ENCODE measurements around the gene EYS. TPM values are rescaled to one million over a fixed set of nuclear protein-coding genes. Genes with fewer than 3 reads are reported as not detected.

Gene EYS
- total RNA-seq, 5 donors from 2014 or later (not counting 1 experiment from before 2014, with no cell fraction given), result not detected

- CTCF ChIA-PET, result no interaction called here
- H3K27me3 Mint-ChIP-seq, result no peaks in the 10 kb centered on the region
- Histone ChIP-seq H3K27ac (ENCODE audit: low read length) (no peak overlapping the region), H3K4me1 (ENCODE audit: control insufficient read depth in 1 of 2, extremely low read depth in 1 of 2, insufficient read depth in 2 of 2, low read length in 2 of 2) (no peaks in the 10 kb centered on the region), H3K4me3 (ENCODE audit: control insufficient read depth in 1 of 2, extremely low read depth in 1 of 2, low read length in 1 of 2) (no peak overlapping the region), H3K36me3 (ENCODE audit: control insufficient read depth in 2 of 2, extremely low read depth in 1 of 2, insufficient read depth in 1 of 2, low read length in 1 of 2) (no peaks in the 10 kb centered on the region), H3K9me3 (no peaks in the 10 kb centered on the region), H3K27me3 (replicated peaks in 1 of 2; ENCODE audit: control insufficient read depth in 2 of 2, extremely low read depth in 1 of 2, insufficient read depth in 2 of 2, low read length in 1 of 2) (no peaks in the 10 kb centered on the region)
- no peak for DNase-seq
- H3K36me3 Mint-ChIP-seq, result no peaks in the 10 kb centered on the region
- no peak overlapping the region for H3K27ac Mint-ChIP-seq
- no CpG with 5 or more reads among the region's 1 CpG for WGBS (ENCODE audit: insufficient coverage)
- POLR2A ChIA-PET, result no interaction called here
- H3K9me3 Mint-ChIP-seq, result peaks cover 6 to 20% (median 13%) of the 10 kb centered on the region in 3 donors
- H3K4me3 Mint-ChIP-seq, result no peak overlapping the region
- ATAC-seq (replicated peaks in 1 of 4), result no peak
- H3K4me1 Mint-ChIP-seq, result no peaks in the 10 kb centered on the region
Measured at GRCh38 chr6:64445038-64445437, 1262.0 kb downstream of the EYS start.

- H3K27me3 Mint-ChIP-seq, result no peaks in the 10 kb centered on the region
- no peaks in the 10 kb centered on the region for H3K4me1 Mint-ChIP-seq
- no peak overlapping the region for H3K4me3 Mint-ChIP-seq
- WGBS (ENCODE audit: insufficient coverage), result no CpG with 5 or more reads among the region's 2 CpGs
- H3K9me3 Mint-ChIP-seq, result peaks cover 6 to 20% (median 11%) of the 10 kb centered on the region in 3 donors
- CTCF ChIA-PET, result no interaction called here
- H3K27ac ChIP-seq (ENCODE audit: low read length), result no peak overlapping the region
- H3K4me1 ChIP-seq (ENCODE audit: control insufficient read depth in 1 of 2, extremely low read depth in 1 of 2, insufficient read depth in 2 of 2, low read length in 2 of 2), result no peaks in the 10 kb centered on the region
- H3K27me3 ChIP-seq (replicated peaks in 1 of 2; ENCODE audit: control insufficient read depth in 2 of 2, extremely low read depth in 1 of 2, insufficient read depth in 2 of 2, low read length in 1 of 2), result no peaks in the 10 kb centered on the region
- no peak for DNase-seq
- no peaks in the 10 kb centered on the region for H3K36me3 ChIP-seq (ENCODE audit: control insufficient read depth in 2 of 2, extremely low read depth in 1 of 2, insufficient read depth in 1 of 2, low read length in 1 of 2)
- H3K27ac Mint-ChIP-seq, result no peak overlapping the region
- no peak for ATAC-seq (replicated peaks in 1 of 4)
- no peak overlapping the region for H3K4me3 ChIP-seq (ENCODE audit: control insufficient read depth in 1 of 2, extremely low read depth in 1 of 2, low read length in 1 of 2)
- POLR2A ChIA-PET, result no interaction called here
- H3K36me3 Mint-ChIP-seq, result no peaks in the 10 kb centered on the region
- H3K9me3 ChIP-seq, result no peaks in the 10 kb centered on the region
Measured at GRCh38 chr6:64439274-64439673, 1267.8 kb downstream of the EYS start.

- POLR2A ChIA-PET, result no interaction called here
- H3K27ac Mint-ChIP-seq, result no peak overlapping the region
- H3K4me3 Mint-ChIP-seq, result no peak overlapping the region
- H3K36me3 Mint-ChIP-seq, result no peaks in the 10 kb centered on the region
- no peaks in the 10 kb centered on the region for H3K27me3 Mint-ChIP-seq
- no peaks in the 10 kb centered on the region for H3K4me1 Mint-ChIP-seq
- WGBS (ENCODE audit: insufficient coverage), result no CpG with 5 or more reads among the region's 2 CpGs
- CTCF ChIA-PET, result no interaction called here
- no peak for DNase-seq
- Histone ChIP-seq H3K36me3 (ENCODE audit: control insufficient read depth in 2 of 2, extremely low read depth in 1 of 2, insufficient read depth in 1 of 2, low read length in 1 of 2) (no peaks in the 10 kb centered on the region), H3K9me3 (no peaks in the 10 kb centered on the region), H3K4me3 (ENCODE audit: control insufficient read depth in 1 of 2, extremely low read depth in 1 of 2, low read length in 1 of 2) (no peak overlapping the region), H3K27me3 (replicated peaks in 1 of 2; ENCODE audit: control insufficient read depth in 2 of 2, extremely low read depth in 1 of 2, insufficient read depth in 2 of 2, low read length in 1 of 2) (no peaks in the 10 kb centered on the region), H3K27ac (ENCODE audit: low read length) (no peak overlapping the region), H3K4me1 (ENCODE audit: control insufficient read depth in 1 of 2, extremely low read depth in 1 of 2, insufficient read depth in 2 of 2, low read length in 2 of 2) (no peaks in the 10 kb centered on the region)
- H3K9me3 Mint-ChIP-seq, result peaks cover 9 to 18% (median 10%) of the 10 kb centered on the region in 3 donors
- no peak for ATAC-seq (replicated peaks in 1 of 4)
Measured at GRCh38 chr6:64437996-64438395, 1269.0 kb downstream of the EYS start.

GRCh38 chr6:64429926-64430325 lies 1277.1 kb downstream of the EYS start:
- ATAC-seq (replicated peaks in 1 of 4) (no peak), DNase-seq (no peak)
- WGBS (ENCODE audit: insufficient coverage), result no CpG with 5 or more reads among the region's 1 CpG
- H3K27me3 ChIP-seq (replicated peaks in 1 of 2; ENCODE audit: control insufficient read depth in 2 of 2, extremely low read depth in 1 of 2, insufficient read depth in 2 of 2, low read length in 1 of 2), result no peaks in the 10 kb centered on the region
- no peak overlapping the region for H3K27ac ChIP-seq (ENCODE audit: low read length)
- no peaks in the 10 kb centered on the region for H3K36me3 ChIP-seq (ENCODE audit: control insufficient read depth in 2 of 2, extremely low read depth in 1 of 2, insufficient read depth in 1 of 2, low read length in 1 of 2)
- H3K4me3 Mint-ChIP-seq, result no peak overlapping the region
- H3K27ac Mint-ChIP-seq, result no peak overlapping the region
- no peaks in the 10 kb centered on the region for H3K9me3 ChIP-seq
- no peak overlapping the region for H3K4me3 ChIP-seq (ENCODE audit: control insufficient read depth in 1 of 2, extremely low read depth in 1 of 2, low read length in 1 of 2)
- no peaks in the 10 kb centered on the region for H3K4me1 ChIP-seq (ENCODE audit: control insufficient read depth in 1 of 2, extremely low read depth in 1 of 2, insufficient read depth in 2 of 2, low read length in 2 of 2)
- ChIA-PET CTCF (interaction anchor here in 1 of 2 donors (0.6 kb wide), 1 partner anchor 1186 kb away, joined by 3 read pairs; no protein-coding TSS in a partner anchor), POLR2A (no interaction called here)
- H3K36me3 Mint-ChIP-seq, result no peaks in the 10 kb centered on the region
- H3K4me1 Mint-ChIP-seq, result no peaks in the 10 kb centered on the region
- H3K9me3 Mint-ChIP-seq, result peaks cover 7 to 19% (median 9%) of the 10 kb centered on the region in 3 donors
- H3K27me3 Mint-ChIP-seq, result no peaks in the 10 kb centered on the region

- no peaks in the 10 kb centered on the region for H3K4me1 Mint-ChIP-seq
- no peak overlapping the region for H3K27ac Mint-ChIP-seq
- H3K27me3 Mint-ChIP-seq, result no peaks in the 10 kb centered on the region
- WGBS (ENCODE audit: insufficient coverage), result no CpG with 5 or more reads among the region's 1 CpG
- Histone ChIP-seq H3K4me1 (ENCODE audit: control insufficient read depth in 1 of 2, extremely low read depth in 1 of 2, insufficient read depth in 2 of 2, low read length in 2 of 2) (no peaks in the 10 kb centered on the region), H3K4me3 (ENCODE audit: control insufficient read depth in 1 of 2, extremely low read depth in 1 of 2, low read length in 1 of 2) (no peak overlapping the region), H3K36me3 (ENCODE audit: control insufficient read depth in 2 of 2, extremely low read depth in 1 of 2, insufficient read depth in 1 of 2, low read length in 1 of 2) (no peaks in the 10 kb centered on the region), H3K27ac (ENCODE audit: low read length) (no peak overlapping the region), H3K27me3 (replicated peaks in 1 of 2; ENCODE audit: control insufficient read depth in 2 of 2, extremely low read depth in 1 of 2, insufficient read depth in 2 of 2, low read length in 1 of 2) (no peaks in the 10 kb centered on the region), H3K9me3 (no peaks in the 10 kb centered on the region)
- no peak overlapping the region for H3K4me3 Mint-ChIP-seq
- ChIA-PET POLR2A (no interaction called here), CTCF (no interaction called here)
- DNase-seq (no peak), ATAC-seq (replicated peaks in 1 of 4) (no peak)
- no peaks in the 10 kb centered on the region for H3K36me3 Mint-ChIP-seq
- peaks cover 8 to 25% (median 9%) of the 10 kb centered on the region in 3 donors for H3K9me3 Mint-ChIP-seq
Measured at GRCh38 chr6:64428186-64428585, 1278.8 kb downstream of the EYS start.

- H3K4me3 Mint-ChIP-seq, result no peak overlapping the region
- ATAC-seq (replicated peaks in 1 of 4) (no peak), DNase-seq (no peak)
- Histone ChIP-seq H3K27ac (ENCODE audit: low read length) (no peak overlapping the region), H3K4me3 (ENCODE audit: control insufficient read depth in 1 of 2, extremely low read depth in 1 of 2, low read length in 1 of 2) (no peak overlapping the region), H3K27me3 (replicated peaks in 1 of 2; ENCODE audit: control insufficient read depth in 2 of 2, extremely low read depth in 1 of 2, insufficient read depth in 2 of 2, low read length in 1 of 2) (no peaks in the 10 kb centered on the region), H3K9me3 (no peaks in the 10 kb centered on the region), H3K36me3 (ENCODE audit: control insufficient read depth in 2 of 2, extremely low read depth in 1 of 2, insufficient read depth in 1 of 2, low read length in 1 of 2) (no peaks in the 10 kb centered on the region), H3K4me1 (ENCODE audit: control insufficient read depth in 1 of 2, extremely low read depth in 1 of 2, insufficient read depth in 2 of 2, low read length in 2 of 2) (no peaks in the 10 kb centered on the region)
- no peaks in the 10 kb centered on the region for H3K27me3 Mint-ChIP-seq
- H3K27ac Mint-ChIP-seq, result no peak overlapping the region
- H3K36me3 Mint-ChIP-seq, result no peaks in the 10 kb centered on the region
- WGBS (ENCODE audit: insufficient coverage), result 60% methylated on average over 1 of the region's 2 CpGs
- H3K4me1 Mint-ChIP-seq, result no peaks in the 10 kb centered on the region
- ChIA-PET POLR2A (no interaction called here), CTCF (no interaction called here)
- peaks cover 7 to 13% (median 11%) of the 10 kb centered on the region in 3 donors for H3K9me3 Mint-ChIP-seq
Measured at GRCh38 chr6:64415926-64416325, 1291.1 kb downstream of the EYS start.

- no peaks in the 10 kb centered on the region for H3K27me3 Mint-ChIP-seq
- H3K9me3 Mint-ChIP-seq, result peaks cover 3 to 8% (median 5%) of the 10 kb centered on the region in 3 donors
- Histone ChIP-seq H3K27ac (ENCODE audit: low read length) (no peak overlapping the region), H3K27me3 (replicated peaks in 1 of 2; ENCODE audit: control insufficient read depth in 2 of 2, extremely low read depth in 1 of 2, insufficient read depth in 2 of 2, low read length in 1 of 2) (no peaks in the 10 kb centered on the region), H3K4me3 (ENCODE audit: control insufficient read depth in 1 of 2, extremely low read depth in 1 of 2, low read length in 1 of 2) (no peak overlapping the region), H3K9me3 (no peaks in the 10 kb centered on the region), H3K4me1 (ENCODE audit: control insufficient read depth in 1 of 2, extremely low read depth in 1 of 2, insufficient read depth in 2 of 2, low read length in 2 of 2) (no peaks in the 10 kb centered on the region), H3K36me3 (ENCODE audit: control insufficient read depth in 2 of 2, extremely low read depth in 1 of 2, insufficient read depth in 1 of 2, low read length in 1 of 2) (no peaks in the 10 kb centered on the region)
- no peak for ATAC-seq (replicated peaks in 1 of 4)
- ChIA-PET CTCF (no interaction called here), POLR2A (no interaction called here)
- no peaks in the 10 kb centered on the region for H3K36me3 Mint-ChIP-seq
- H3K4me1 Mint-ChIP-seq, result no peaks in the 10 kb centered on the region
- no peak overlapping the region for H3K4me3 Mint-ChIP-seq
- no peak overlapping the region for H3K27ac Mint-ChIP-seq
- DNase-seq, result no peak
Measured at GRCh38 chr6:64411226-64411625, 1295.8 kb downstream of the EYS start.
